Fibroblast of lung (primary cell): ENCODE results near the gene GTSF1L. TPM values are rescaled to one million over a fixed set of nuclear protein-coding genes. Genes with fewer than 3 reads are reported as not detected.

Source experiments
- DNase-seq, 2 donors: peaks; one replicate each; pipeline versions ENCODE4 v3.0.0 to v3.0.0-alpha.2; 2010; ENCODE audit warnings: low read depth in 2 of 2
- H2AFZ ChIP-seq: 2 replicates; pipeline ENCODE4 v1.5.1; 2012; ENCODE audit warnings: low read length, control low read depth, inconsistent platforms
- H3K27ac ChIP-seq: 2 replicates; pipeline ENCODE4 v1.5.1; 2011; ENCODE audit warnings: low read length, control low read depth; ENCODE audit not compliant: insufficient read depth
- H3K27me3 ChIP-seq: 2 replicates; pipeline ENCODE4 v1.5.1; 2011; ENCODE audit warnings: mild to moderate bottlenecking, low read length; ENCODE audit not compliant: control insufficient read depth, insufficient read depth
- H3K36me3 ChIP-seq: 2 replicates; pipeline ENCODE4 v1.5.1; 2011; ENCODE audit warnings: low read length; ENCODE audit not compliant: control insufficient read depth, insufficient read depth
- H3K4me1 ChIP-seq: 2 replicates; pipeline ENCODE4 v1.5.1; 2011; ENCODE audit warnings: low read length; ENCODE audit not compliant: control insufficient read depth, insufficient read depth; ENCODE audit errors: extremely low read depth
- H3K4me2 ChIP-seq: 2 replicates; pipeline ENCODE4 v1.5.1; 2011; ENCODE audit warnings: low read length, control low read depth; ENCODE audit not compliant: insufficient read depth; ENCODE audit errors: extremely low read depth
- H3K4me3 ChIP-seq, 4 experiments: fragments of 200-600 bp in 1 of 4; sonication (generic) in 1 of 4; replicated peaks in 1 of 4; 2 replicates each; pipeline ENCODE4 v1.5.1; 2011 to 2016; ENCODE audit warnings: low read length in 4 of 4, low read depth in 3 of 4, mild to moderate bottlenecking in 3 of 4, control low read depth in 2 of 4, inconsistent platforms in 1 of 4, mixed read lengths in 1 of 4; ENCODE audit not compliant: insufficient read depth in 1 of 4; ENCODE audit errors: control extremely low read depth in 1 of 4
- H3K79me2 ChIP-seq: 2 replicates; pipeline ENCODE4 v1.5.1; 2012; ENCODE audit warnings: mild to moderate bottlenecking, low read length, inconsistent platforms; ENCODE audit not compliant: control insufficient read depth, insufficient read depth
- H3K9ac ChIP-seq: 2 replicates; pipeline ENCODE4 v1.5.1; 2011; ENCODE audit warnings: mild to moderate bottlenecking, low read length, control low read depth; ENCODE audit not compliant: insufficient read depth
- H3K9me3 ChIP-seq: 2 replicates; pipeline ENCODE4 v1.5.1; 2012; ENCODE audit warnings: low read depth, low read length; ENCODE audit not compliant: control insufficient read depth, insufficient read depth
- H4K20me1 ChIP-seq: 2 replicates; pipeline ENCODE4 v1.5.1; 2011; ENCODE audit warnings: low read length; ENCODE audit not compliant: control insufficient read depth, insufficient read depth; ENCODE audit errors: extremely low read depth
- CTCF ChIP-seq, 2 donors: IDR thresholded peaks in 1 of 2; conservative IDR thresholded peaks in 1 of 2; 1 replicate in 1 of 2; 2 replicates in 1 of 2; pipeline ENCODE4 v1.5.1; 2011 to 2012; ENCODE audit warnings: low read length in 2 of 2, control low read depth in 1 of 2, inconsistent platforms in 1 of 2, low read depth in 1 of 2, mild to moderate bottlenecking in 1 of 2
- EZH2 ChIP-seq: IDR thresholded peaks from 2 replicates; pipeline ENCODE4 v1.5.1; 2012; ENCODE audit warnings: low read length, control low read depth, mild to moderate bottlenecking; ENCODE audit errors: missing control alignments
- polyA plus RNA-seq, 2 donors: library from polyadenylated mRNA; depleted of rRNA in 1 of 2; stranded (reverse) in 1 of 2; unstranded in 1 of 2; fragments of >200 nt; gene quantifications; 2 replicates each; pipeline ENCODE4 v1.2.1, GENCODE V29; 2011 to 2012; ENCODE audit warnings: missing spikeins in 1 of 2
- total RNA-seq: library from RNA; depleted of rRNA; stranded (reverse); fragments of >200 nt; gene quantifications from 2 replicates; pipeline ENCODE4 v1.2.1, GENCODE V29; 2014

The GTSF1L gene
- total and polyA plus RNA-seq, 2 donors (not counting 1 experiment from before 2014, with no cell fraction given), result not detected

GRCh38 chr20:43721429-43722152 is 5.2 kb downstream of the GTSF1L start:
- H3K9ac ChIP-seq, result no peak overlapping the region
- H3K4me2 ChIP-seq, result no peak overlapping the region
- H3K4me1 ChIP-seq, result peaks cover 3% of the 10 kb centered on the region
- no peak overlapping the region for H2AFZ ChIP-seq
- no peak overlapping the region for H3K27ac ChIP-seq
- H4K20me1 ChIP-seq, result no peaks in the 10 kb centered on the region
- TF ChIP-seq CTCF (conservative IDR thresholded peaks at IDR 0.05 in 1 of 2, IDR thresholded peaks at IDR 0.05 in 1 of 2; ENCODE audit: low read depth in 1 of 2, low read length in 2 of 2), result no peak
- no peak for TF ChIP-seq EZH2
- no peak for DNase-seq
- H3K9me3 ChIP-seq, result no peaks in the 10 kb centered on the region
- H3K36me3 ChIP-seq, result no peaks in the 10 kb centered on the region
- H3K4me3 ChIP-seq, result no peak overlapping the region
- no peaks in the 10 kb centered on the region for H3K79me2 ChIP-seq
- no peaks in the 10 kb centered on the region for H3K27me3 ChIP-seq

GRCh38 chr20:43721097-43721428 is 5.7 kb downstream of the GTSF1L start:
- H3K27ac ChIP-seq, result no peak overlapping the region
- H3K4me3 ChIP-seq, result no peak overlapping the region
- no peak for DNase-seq
- H3K27me3 ChIP-seq, result no peaks in the 10 kb centered on the region
- no peak overlapping the region for H3K4me2 ChIP-seq
- no peaks in the 10 kb centered on the region for H3K36me3 ChIP-seq
- H3K9ac ChIP-seq, result no peak overlapping the region
- H3K79me2 ChIP-seq, result no peaks in the 10 kb centered on the region
- H2AFZ ChIP-seq, result no peak overlapping the region
- peaks cover 3% of the 10 kb centered on the region for H3K4me1 ChIP-seq
- no peaks in the 10 kb centered on the region for H3K9me3 ChIP-seq
- TF ChIP-seq EZH2, result no peak
- TF ChIP-seq CTCF (conservative IDR thresholded peaks at IDR 0.05 in 1 of 2, IDR thresholded peaks at IDR 0.05 in 1 of 2; ENCODE audit: low read depth in 1 of 2, low read length in 2 of 2), result no peak
- H4K20me1 ChIP-seq, result no peaks in the 10 kb centered on the region

GRCh38 chr20:43720007-43720406 is 6.8 kb downstream of the GTSF1L start:
- Histone ChIP-seq H3K27me3 (no peaks in the 10 kb centered on the region), H3K36me3 (no peaks in the 10 kb centered on the region), H3K27ac (no peak overlapping the region), H3K9me3 (no peaks in the 10 kb centered on the region), H3K79me2 (no peaks in the 10 kb centered on the region), H3K4me2 (no peak overlapping the region), H4K20me1 (no peaks in the 10 kb centered on the region), H3K4me3 (no peak overlapping the region), H2AFZ (no peak overlapping the region), H3K9ac (no peak overlapping the region), H3K4me1 (no peaks in the 10 kb centered on the region)
- TF ChIP-seq CTCF (conservative IDR thresholded peaks at IDR 0.05 in 1 of 2, IDR thresholded peaks at IDR 0.05 in 1 of 2; ENCODE audit: low read depth in 1 of 2, low read length in 2 of 2), result no peak
- TF ChIP-seq EZH2, result no peak
- no peak for DNase-seq
